ENCODE results near the gene ROR1.

ROR1 gene

DNA sequence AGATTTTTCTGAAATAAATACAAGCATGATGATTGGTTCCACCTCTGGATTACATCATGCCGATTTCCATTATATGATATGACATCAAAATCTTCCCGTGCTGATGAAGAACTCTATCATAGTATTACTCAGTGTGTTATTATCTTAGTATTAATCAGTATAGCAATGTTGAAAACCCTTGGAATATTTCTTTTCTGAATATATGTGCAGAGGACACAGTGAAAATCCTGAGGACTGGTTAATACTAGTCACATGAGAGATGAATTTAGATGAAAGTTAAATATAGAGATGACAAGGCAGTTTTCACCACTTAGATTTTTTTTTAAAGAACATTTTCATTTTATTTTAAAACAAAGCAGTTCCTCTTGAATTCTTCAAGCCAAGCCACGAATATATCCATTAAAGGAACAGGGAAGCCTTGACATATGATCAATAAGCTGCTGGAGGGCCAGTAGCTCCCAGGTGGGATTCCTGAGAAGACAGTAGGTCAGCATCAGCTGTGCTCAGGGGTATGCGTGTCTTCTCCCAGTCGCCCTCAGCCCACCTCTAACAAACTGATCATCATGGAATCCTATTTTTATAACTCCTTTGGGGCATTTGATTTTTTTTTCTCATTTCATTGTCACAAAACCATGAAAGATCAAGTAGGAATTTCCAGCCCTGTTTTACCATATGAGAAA is 373.4 kb downstream of the ROR1 start:
- TF ChIP-seq, protein P1, sequence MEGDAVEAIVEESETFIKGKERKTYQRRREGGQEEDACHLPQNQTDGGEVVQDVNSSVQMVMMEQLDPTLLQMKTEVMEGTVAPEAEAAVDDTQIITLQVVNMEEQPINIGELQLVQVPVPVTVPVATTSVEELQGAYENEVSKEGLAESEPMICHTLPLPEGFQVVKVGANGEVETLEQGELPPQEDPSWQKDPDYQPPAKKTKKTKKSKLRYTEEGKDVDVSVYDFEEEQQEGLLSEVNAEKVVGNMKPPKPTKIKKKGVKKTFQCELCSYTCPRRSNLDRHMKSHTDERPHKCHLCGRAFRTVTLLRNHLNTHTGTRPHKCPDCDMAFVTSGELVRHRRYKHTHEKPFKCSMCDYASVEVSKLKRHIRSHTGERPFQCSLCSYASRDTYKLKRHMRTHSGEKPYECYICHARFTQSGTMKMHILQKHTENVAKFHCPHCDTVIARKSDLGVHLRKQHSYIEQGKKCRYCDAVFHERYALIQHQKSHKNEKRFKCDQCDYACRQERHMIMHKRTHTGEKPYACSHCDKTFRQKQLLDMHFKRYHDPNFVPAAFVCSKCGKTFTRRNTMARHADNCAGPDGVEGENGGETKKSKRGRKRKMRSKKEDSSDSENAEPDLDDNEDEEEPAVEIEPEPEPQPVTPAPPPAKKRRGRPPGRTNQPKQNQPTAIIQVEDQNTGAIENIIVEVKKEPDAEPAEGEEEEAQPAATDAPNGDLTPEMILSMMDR (IDR thresholded peaks at IDR 0.05; ENCODE audit: low read depth, low read length, missing control alignments): no peak

DNA sequence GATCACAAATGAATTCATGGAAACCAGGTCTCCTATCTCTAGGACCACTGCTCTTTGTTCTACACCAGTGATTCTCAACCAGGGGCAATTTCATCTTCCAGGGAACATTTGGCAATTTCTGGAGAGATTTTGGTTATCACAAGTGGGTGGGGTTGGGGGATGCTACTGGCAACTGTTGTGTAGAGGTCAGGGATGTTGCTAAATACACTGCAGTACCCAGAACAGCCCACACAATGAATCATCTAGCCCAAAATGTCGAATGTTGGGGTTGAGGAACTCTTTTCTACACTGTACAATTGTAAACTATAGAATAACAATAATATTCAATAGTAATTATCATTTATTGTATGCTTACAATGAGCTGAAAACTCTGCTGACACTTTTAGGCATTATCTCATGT is 373.9 kb downstream of the ROR1 start:
- TF ChIP-seq, protein P1 (IDR thresholded peaks at IDR 0.05; ENCODE audit: low read depth, low read length, missing control alignments): no peak
- DNase-seq (ENCODE audit: extremely low read depth, low read depth): no peak
- H3K4me3 ChIP-seq (replicated peaks; ENCODE audit: low read depth, low read length): no peak overlapping the region

More for the DNA sequence above, 373.4 kb downstream of the ROR1 start:
- no peak for DNase-seq (ENCODE audit: extremely low read depth, low read depth)
- no peak overlapping the region for H3K4me3 ChIP-seq (replicated peaks; ENCODE audit: low read depth, low read length)

DNA sequence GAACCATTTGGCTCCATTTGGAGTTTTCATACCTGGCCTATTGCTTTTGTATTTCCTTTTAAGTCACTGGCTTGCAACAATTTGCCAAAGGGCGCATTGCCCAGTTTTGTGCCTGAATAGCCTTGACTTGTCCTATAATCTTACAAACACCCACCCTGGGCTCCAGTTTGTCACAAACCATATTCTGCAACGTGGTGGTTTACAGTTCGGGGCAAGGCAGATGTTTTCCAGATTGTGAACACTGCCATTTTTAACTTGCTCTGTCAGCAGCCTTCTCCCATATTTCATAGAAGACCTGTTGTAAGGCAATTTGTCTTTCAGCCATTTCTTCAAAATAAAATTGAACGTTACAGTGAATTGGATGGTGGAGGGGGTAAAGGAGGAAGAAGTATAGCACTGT is 376.4 kb downstream of the ROR1 start:
- TF ChIP-seq, protein P1 (IDR thresholded peaks at IDR 0.05; ENCODE audit: low read depth, low read length, missing control alignments): no peak

DNA sequence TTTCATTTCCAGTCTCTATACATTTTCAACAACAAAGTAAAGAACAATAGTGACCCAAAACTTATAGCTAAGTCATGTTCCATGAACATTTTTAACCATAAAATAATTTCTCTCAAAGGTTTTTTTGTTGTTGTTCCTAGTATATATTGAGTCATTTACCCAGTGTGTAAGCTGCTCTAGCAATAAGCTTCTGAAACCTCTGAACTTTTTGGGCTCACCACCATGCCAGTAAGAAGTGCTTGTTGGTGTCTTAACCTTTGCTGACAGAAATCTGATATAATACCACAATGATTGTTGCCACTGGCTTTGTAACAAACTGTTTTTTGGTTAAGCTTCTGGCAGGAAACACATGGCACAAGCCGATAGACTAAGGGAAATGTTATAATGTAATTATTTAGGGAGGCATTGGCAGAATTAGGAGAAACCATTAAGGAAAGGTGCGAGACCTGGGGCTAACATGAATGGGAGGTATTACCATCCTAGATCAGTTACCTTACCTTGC is 377.0 kb downstream of the ROR1 start:
- TF ChIP-seq, protein P1 (IDR thresholded peaks at IDR 0.05; ENCODE audit: low read depth, low read length, missing control alignments): no peak
- DNase-seq (ENCODE audit: extremely low read depth, low read depth): no peak
- H3K4me3 ChIP-seq (replicated peaks; ENCODE audit: low read depth, low read length): no peak overlapping the region

More for the DNA sequence above, 376.4 kb downstream of the ROR1 start:
- no peak overlapping the region for H3K4me3 ChIP-seq (replicated peaks; ENCODE audit: low read depth, low read length)
- DNase-seq (ENCODE audit: extremely low read depth, low read depth): no peak

DNA sequence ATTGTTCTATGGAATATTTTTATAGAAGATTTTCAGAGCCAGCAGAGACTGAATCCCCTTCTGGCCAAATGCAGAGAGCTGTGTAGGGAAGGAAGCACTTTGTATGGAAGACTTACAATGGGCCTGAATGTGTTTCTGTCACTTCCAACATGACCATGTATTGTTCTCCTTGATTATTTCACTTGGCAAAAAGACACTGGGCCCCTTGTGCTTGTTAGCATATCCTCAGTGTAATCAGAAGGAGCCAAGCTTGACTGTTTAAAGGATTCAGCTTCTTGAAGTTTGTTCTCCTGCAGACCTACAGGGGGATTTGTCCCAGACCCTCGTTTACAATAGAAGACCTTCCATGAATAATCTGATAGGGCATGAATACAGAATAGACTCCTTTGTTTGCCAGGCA is 381.5 kb downstream of the ROR1 start:
- TF ChIP-seq, protein P1 (IDR thresholded peaks at IDR 0.05; ENCODE audit: low read depth, low read length, missing control alignments): no peak
- H3K4me3 ChIP-seq (replicated peaks; ENCODE audit: low read depth, low read length): no peak overlapping the region
- DNase-seq (ENCODE audit: extremely low read depth, low read depth): no peak

DNA sequence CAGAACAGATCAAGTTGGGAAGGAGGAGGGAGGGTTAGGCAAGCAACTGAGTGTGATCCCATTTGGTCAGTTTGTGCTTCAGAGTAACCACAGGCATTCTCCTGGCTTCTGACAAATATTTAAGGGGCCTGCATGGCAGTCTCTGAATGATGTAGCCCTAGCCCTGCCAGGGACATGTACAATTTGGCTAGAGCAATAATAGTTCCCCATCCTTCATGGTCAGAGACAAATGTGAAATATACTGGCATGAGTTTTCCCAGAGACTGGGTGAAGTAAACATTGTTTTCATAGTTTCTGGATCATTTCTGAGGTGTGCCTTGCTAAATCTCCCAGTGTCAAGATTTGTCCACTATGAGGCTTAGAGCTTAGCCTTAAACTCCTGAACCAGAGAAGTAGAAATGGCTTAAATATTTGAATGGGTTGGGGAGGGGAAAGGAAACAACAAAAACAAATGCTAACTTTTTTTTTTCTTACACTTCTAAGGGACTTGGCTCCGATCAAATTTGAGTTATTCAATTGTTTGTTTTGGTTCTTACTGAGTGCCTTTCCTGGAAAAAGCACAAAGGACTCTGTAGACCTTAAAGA is 387.6 kb downstream of the ROR1 start:
- DNase-seq (ENCODE audit: extremely low read depth, low read depth): no peak
- no peak overlapping the region for H3K4me3 ChIP-seq (replicated peaks; ENCODE audit: low read depth, low read length)
- TF ChIP-seq, protein P1 (IDR thresholded peaks at IDR 0.05; ENCODE audit: low read depth, low read length, missing control alignments): no peak
